Trophoblast cell (in vitro differentiated cells and primary cell): ENCODE data around the gene NBEAL2.

ENCODE experiments used
- DNase-seq, 2 donors: peaks; one replicate each; pipeline ENCODE4 v3.0.0-alpha.2; 2016
- H2AFZ ChIP-seq: 2 replicates; pipeline ENCODE4 v1.6.1; 2013; ENCODE audit warnings: low read length, moderate library complexity, mild to moderate bottlenecking; ENCODE audit not compliant: insufficient read depth, poor library complexity
- H2AK5ac ChIP-seq: 2 replicates; pipeline ENCODE4 v1.6.1; 2013; ENCODE audit warnings: mild to moderate bottlenecking, low read length
- H2BK120ac ChIP-seq: 2 replicates; pipeline ENCODE4 v1.6.1; 2013; ENCODE audit warnings: low read length, mild to moderate bottlenecking, moderate library complexity; ENCODE audit not compliant: insufficient read depth, poor library complexity
- H2BK12ac ChIP-seq: 2 replicates; pipeline ENCODE4 v1.6.1; 2013; ENCODE audit warnings: mild to moderate bottlenecking, low read length, moderate library complexity
- H2BK5ac ChIP-seq: 2 replicates; pipeline ENCODE4 v1.6.1; 2013; ENCODE audit warnings: low read length, low read depth, moderate library complexity, mild to moderate bottlenecking; ENCODE audit not compliant: poor library complexity
- H3K14ac ChIP-seq: 2 replicates; pipeline ENCODE4 v1.6.1; 2013; ENCODE audit warnings: mild to moderate bottlenecking, low read length
- H3K18ac ChIP-seq: 2 replicates; pipeline ENCODE4 v1.6.1; 2013; ENCODE audit warnings: mild to moderate bottlenecking, low read length
- H3K23ac ChIP-seq: 2 replicates; pipeline ENCODE4 v1.6.1; 2013; ENCODE audit warnings: low read length
- H3K27ac ChIP-seq: 2 replicates; pipeline ENCODE4 v1.5.1; 2013; ENCODE audit warnings: low read depth, mild to moderate bottlenecking, inconsistent platforms, low read length, moderate library complexity
- H3K27me3 ChIP-seq: 2 replicates; pipeline ENCODE4 v1.6.1; 2013; ENCODE audit warnings: inconsistent platforms, mild to moderate bottlenecking, low read length, moderate library complexity; ENCODE audit not compliant: insufficient read depth
- H3K36me3 ChIP-seq, 2 experiments: 1 replicate in 1 of 2; 2 replicates in 1 of 2; pipeline ENCODE4 v1.6.1; 2013; ENCODE audit warnings: low read length in 2 of 2, mild to moderate bottlenecking in 2 of 2, moderate library complexity in 1 of 2; ENCODE audit not compliant: insufficient read depth in 2 of 2, control insufficient read depth in 1 of 2
- H3K4ac ChIP-seq: 2 replicates; pipeline ENCODE4 v1.6.1; 2013; ENCODE audit warnings: low read depth, mild to moderate bottlenecking, low read length, moderate library complexity
- H3K4me1 ChIP-seq, 2 experiments: 1 replicate in 1 of 2; 2 replicates in 1 of 2; pipeline ENCODE4 v1.6.1; 2013; ENCODE audit warnings: low read length in 2 of 2, mild to moderate bottlenecking in 2 of 2, moderate library complexity in 1 of 2; ENCODE audit not compliant: insufficient read depth in 2 of 2, control insufficient read depth in 1 of 2
- H3K4me2 ChIP-seq: 2 replicates; pipeline ENCODE4 v1.6.1; 2013; ENCODE audit warnings: inconsistent platforms, mild to moderate bottlenecking, low read length, moderate library complexity
- H3K4me3 ChIP-seq: 2 replicates; pipeline ENCODE4 v1.5.1; 2013; ENCODE audit warnings: mild to moderate bottlenecking, low read depth, low read length, inconsistent platforms
- H3K79me1 ChIP-seq: one replicate; pipeline ENCODE4 v1.6.1; 2013; ENCODE audit warnings: low read length
- H3K79me2 ChIP-seq: 2 replicates; pipeline ENCODE4 v1.6.1; 2013; ENCODE audit warnings: low read length, mild to moderate bottlenecking; ENCODE audit not compliant: control insufficient read depth, insufficient read depth, poor library complexity
- H3K9ac ChIP-seq: 2 replicates; pipeline ENCODE4 v1.6.1; 2013; ENCODE audit warnings: mild to moderate bottlenecking, low read length
- H3K9me3 ChIP-seq: 2 replicates; pipeline ENCODE4 v1.6.1; 2013; ENCODE audit warnings: low read depth, mild to moderate bottlenecking, control low read depth, inconsistent platforms, low read length; ENCODE audit not compliant: insufficient read depth
- H4K12ac ChIP-seq: 2 replicates; pipeline ENCODE4 v1.6.1; 2013; ENCODE audit warnings: low read depth, mild to moderate bottlenecking, low read length, moderate library complexity
- H4K8ac ChIP-seq: 2 replicates; pipeline ENCODE4 v1.6.1; 2013; ENCODE audit warnings: low read depth, mild to moderate bottlenecking, low read length, moderate library complexity
- H4K91ac ChIP-seq: one replicate; pipeline ENCODE4 v1.6.1; 2013; ENCODE audit warnings: low read depth, mild to moderate bottlenecking, low read length, moderate library complexity
- WGBS: extraction: QIAGEN DNeasy Blood & Tissue Kit; methylation state at CpG from one replicate; pipeline ENCODE4 v1.1.7; 2013; ENCODE audit warnings: missing lambda C conversion rate; ENCODE audit not compliant: insufficient read length, insufficient coverage; ENCODE audit errors: extremely low coverage; 5-methylcytosine and 5-hydroxymethylcytosine counted together

Gene NBEAL2

GRCh38 chr3:47041114-47041513 lies 61.6 kb downstream of the NBEAL2 start:
- Histone ChIP-seq H3K36me3 (peaks cover 27% of the 10 kb centered on the region in 2 experiments), H3K79me1 (no peaks in the 10 kb centered on the region), H2AK5ac (no peak overlapping the region), H4K8ac (no peak overlapping the region), H4K91ac (no peak overlapping the region), H2BK5ac (no peak overlapping the region), H3K4me1 (no peaks in the 10 kb centered on the region), H3K27ac (no peak overlapping the region), H4K12ac (no peak overlapping the region), H3K23ac (no peak overlapping the region), H2BK120ac (no peak overlapping the region), H2AFZ (no peak overlapping the region), H3K27me3 (no peaks in the 10 kb centered on the region), H3K18ac (no peak overlapping the region), H2BK12ac (no peak overlapping the region), H3K9ac (no peak overlapping the region), H3K9me3 (no peaks in the 10 kb centered on the region), H3K4me2 (no peak overlapping the region), H3K4ac (no peak overlapping the region), H3K14ac (no peak overlapping the region), H3K4me3 (no peak overlapping the region), H3K79me2 (no peaks in the 10 kb centered on the region)
- no peak for DNase-seq
- no CpG with 5 or more reads among the region's 3 CpGs for WGBS

GRCh38 chr3:47042231-47042791 lies 62.8 kb downstream of the NBEAL2 start:
- H3K4me2 ChIP-seq, result no peak overlapping the region
- no CpG with 5 or more reads among the region's 5 CpGs for WGBS

GRCh38 chr3:47047069-47047468 lies 67.6 kb downstream of the NBEAL2 start:
- DNase-seq, result no peak
- Histone ChIP-seq H2BK12ac (no peak overlapping the region), H3K79me2 (no peaks in the 10 kb centered on the region), H2BK120ac (no peak overlapping the region), H2AFZ (no peak overlapping the region), H3K4me3 (no peak overlapping the region), H3K9ac (no peak overlapping the region), H3K4me2 (no peak overlapping the region), H4K12ac (no peak overlapping the region), H3K27ac (no peak overlapping the region), H3K79me1 (no peaks in the 10 kb centered on the region), H4K8ac (no peak overlapping the region), H2BK5ac (no peak overlapping the region), H3K27me3 (no peaks in the 10 kb centered on the region), H3K4ac (no peak overlapping the region), H3K23ac (no peak overlapping the region), H2AK5ac (no peak overlapping the region), H3K9me3 (no peaks in the 10 kb centered on the region), H3K14ac (no peak overlapping the region), H3K4me1 (peaks cover 0 to 1% of the 10 kb centered on the region in 2 experiments), H4K91ac (no peak overlapping the region), H3K18ac (no peak overlapping the region), H3K36me3 (peaks cover 4 to 7% of the 10 kb centered on the region in 2 experiments)

More at GRCh38 chr3:47042231-47042791, 62.8 kb downstream of the NBEAL2 start:
- peaks cover 23% of the 10 kb centered on the region in 2 experiments for H3K36me3 ChIP-seq
- no peak overlapping the region for H2BK12ac ChIP-seq
- H3K27me3 ChIP-seq, result no peaks in the 10 kb centered on the region
- H2BK5ac ChIP-seq, result no peak overlapping the region
- no peak overlapping the region for H3K4me3 ChIP-seq
- no peak overlapping the region for H3K14ac ChIP-seq
- H4K8ac ChIP-seq, result no peak overlapping the region
- H2AFZ ChIP-seq, result no peak overlapping the region
- H3K4ac ChIP-seq, result no peak overlapping the region
- H3K27ac ChIP-seq, result no peak overlapping the region
- H4K91ac ChIP-seq, result no peak overlapping the region
- DNase-seq, result no peak
- H3K79me2 ChIP-seq, result no peaks in the 10 kb centered on the region
- H3K9me3 ChIP-seq, result no peaks in the 10 kb centered on the region
- H2BK120ac ChIP-seq, result no peak overlapping the region
- no peaks in the 10 kb centered on the region for H3K79me1 ChIP-seq
- H4K12ac ChIP-seq, result no peak overlapping the region
- no peak overlapping the region for H3K23ac ChIP-seq
- no peak overlapping the region for H3K18ac ChIP-seq
- no peaks in the 10 kb centered on the region for H3K4me1 ChIP-seq
- H2AK5ac ChIP-seq, result no peak overlapping the region
- H3K9ac ChIP-seq, result no peak overlapping the region

DNA sequence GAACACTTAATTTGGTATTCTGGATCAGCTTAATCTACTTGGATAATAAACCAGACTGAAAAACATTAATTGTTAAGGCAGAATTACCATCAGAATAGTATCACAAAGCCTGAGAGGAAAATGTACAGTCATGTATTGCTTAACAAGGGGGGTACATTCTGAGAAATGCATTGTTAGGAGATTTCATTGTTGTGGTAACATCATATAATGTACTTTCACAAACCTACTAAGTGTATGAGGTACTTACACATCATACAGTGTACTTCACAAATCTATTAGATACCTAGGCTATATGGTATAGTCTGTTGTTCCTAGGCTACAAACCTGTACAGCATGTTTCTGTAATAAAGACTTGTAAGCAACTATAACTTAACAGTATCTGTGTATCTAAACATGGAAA lies 68.2 kb downstream of the NBEAL2 start:
- H3K4ac ChIP-seq, result no peak overlapping the region
- DNase-seq, result no peak
- no peak overlapping the region for H3K9ac ChIP-seq
- no peaks in the 10 kb centered on the region for H3K79me2 ChIP-seq
- H2AK5ac ChIP-seq, result no peak overlapping the region
- H2BK5ac ChIP-seq, result no peak overlapping the region
- no peak overlapping the region for H4K12ac ChIP-seq
- H3K14ac ChIP-seq, result no peak overlapping the region
- H3K4me3 ChIP-seq, result no peak overlapping the region
- no peak overlapping the region for H2BK12ac ChIP-seq
- H3K4me1 ChIP-seq, result peaks cover 0 to 1% of the 10 kb centered on the region in 2 experiments
- H3K23ac ChIP-seq, result no peak overlapping the region
- no peak overlapping the region for H3K18ac ChIP-seq
- no peak overlapping the region for H3K27ac ChIP-seq
- no peak overlapping the region for H3K4me2 ChIP-seq
- H3K9me3 ChIP-seq, result no peaks in the 10 kb centered on the region
- H2BK120ac ChIP-seq, result no peak overlapping the region
- peaks cover 3 to 7% of the 10 kb centered on the region in 2 experiments for H3K36me3 ChIP-seq
- H4K8ac ChIP-seq, result no peak overlapping the region
- no peaks in the 10 kb centered on the region for H3K27me3 ChIP-seq
- H2AFZ ChIP-seq, result no peak overlapping the region
- no peaks in the 10 kb centered on the region for H3K79me1 ChIP-seq
- H4K91ac ChIP-seq, result no peak overlapping the region
